B cell (primary cell): Measurements from ENCODE around the gene TPI1. TPM values are rescaled to one million over a fixed set of nuclear protein-coding genes. Genes with fewer than 3 reads are reported as not detected.

Experiments used
- ATAC-seq: fragments of 200-7000 bp; cut with Tn5 transposase; one replicate; pipeline ENCODE4 v1.10.0; 2021; ENCODE audit warnings: low read depth, mild to moderate bottlenecking, moderate number of reproducible peaks, moderate library complexity
- CTCF ChIA-PET: fragments of 350-600 bp; sonication (Branson Sonifier 250); formaldehyde crosslinking; loops from one replicate; lab custom pipeline; 2021; ENCODE audit warnings: antibody characterized with exemption, inconsistent platforms; lab: Charles Lee
- POLR2A ChIA-PET: fragments of 350-600 bp; sonication (Branson Sonifier 250); formaldehyde crosslinking; loops from one replicate; lab custom pipeline; 2021; ENCODE audit warnings: antibody characterized with exemption; lab: Charles Lee
- DNase-seq: peaks from one replicate; pipeline ENCODE4 v3.0.0; 2013
- H2AFZ ChIP-seq: 2 replicates; pipeline ENCODE4 v1.6.1; 2012; ENCODE audit warnings: mild to moderate bottlenecking, low read depth, low read length; ENCODE audit not compliant: insufficient read depth, poor library complexity, severe bottlenecking
- H3K27ac ChIP-seq, 2 donors: 1 replicate in 1 of 2; 2 replicates in 1 of 2; pipeline ENCODE4 v1.5.1; 2012 to 2013; ENCODE audit warnings: low read length in 2 of 2, mild to moderate bottlenecking in 2 of 2, moderate library complexity in 1 of 2
- H3K27me3 ChIP-seq, 4 experiments: fragments of 200-600 bp in 1 of 4; sonication (generic) in 1 of 4; replicated peaks in 1 of 4; 1 replicate in 2 of 4; 2 replicates in 2 of 4; pipeline versions ENCODE4 v1.6.1 to v1.7.0; 2013 to 2016; ENCODE audit warnings: low read length in 3 of 4, mild to moderate bottlenecking in 2 of 4, mixed read lengths in 1 of 4, moderate library complexity in 1 of 4; ENCODE audit not compliant: insufficient read depth in 4 of 4, control insufficient read depth in 3 of 4; ENCODE audit errors: control extremely low read depth in 1 of 4
- H3K36me3 ChIP-seq, 2 experiments: replicated peaks in 1 of 2; 1 replicate in 1 of 2; 2 replicates in 1 of 2; pipeline versions ENCODE4 v1.6.1 to v1.7.1; 2013; ENCODE audit warnings: low read length in 1 of 2; ENCODE audit not compliant: insufficient read depth in 2 of 2, control insufficient read depth in 1 of 2; ENCODE audit errors: control extremely low read depth in 1 of 2, extremely low read depth in 1 of 2
- H3K4me1 ChIP-seq, 2 donors: fragments of 200-600 bp in 1 of 2; sonication (generic) in 1 of 2; 1 replicate in 1 of 2; 2 replicates in 1 of 2; pipeline versions ENCODE4 v1.5.1 to v1.6.1; 2013 to 2017; ENCODE audit warnings: low read length in 2 of 2; ENCODE audit not compliant: control insufficient read depth in 2 of 2, insufficient read depth in 2 of 2
- H3K4me2 ChIP-seq: replicated peaks from 2 replicates; pipeline ENCODE3; 2012; ENCODE audit warnings: mild to moderate bottlenecking, low read depth, low read length; ENCODE audit not compliant: poor library complexity, severe bottlenecking
- H3K4me3 ChIP-seq, 5 experiments: fragments of 200-600 bp in 1 of 5; sonication (generic) in 1 of 5; 1 replicate in 3 of 5; 2 replicates in 2 of 5; pipeline versions ENCODE4 v1.5.1 to v1.7.0; 2011 to 2016; ENCODE audit warnings: low read length in 4 of 5, mild to moderate bottlenecking in 4 of 5, low read depth in 2 of 5, control low read depth in 1 of 5, moderate library complexity in 1 of 5; ENCODE audit not compliant: insufficient read depth in 1 of 5; ENCODE audit errors: control extremely low read depth in 1 of 5, extremely low read depth in 1 of 5
- H3K79me2 ChIP-seq: fragments of 200-600 bp; sonication (generic); one replicate; pipeline ENCODE4 v1.6.0; 2016; ENCODE audit warnings: low read length; ENCODE audit not compliant: control insufficient read depth, insufficient read depth
- H3K9ac ChIP-seq: fragments of 200-600 bp; sonication (generic); 2 replicates; pipeline ENCODE4 v1.6.1; 2017; ENCODE audit warnings: mild to moderate bottlenecking, low read length, moderate library complexity
- H3K9me3 ChIP-seq, 3 donors: one replicate each; pipeline versions ENCODE4 v1.6.1 to v1.7.1; 2013; ENCODE audit warnings: low read length in 2 of 3; ENCODE audit not compliant: control insufficient read depth in 2 of 3, insufficient read depth in 1 of 3; ENCODE audit errors: control extremely low read depth in 1 of 3
- H4K20me1 ChIP-seq: 2 replicates; pipeline ENCODE4 v1.6.0; 2012; ENCODE audit warnings: mild to moderate bottlenecking, low read length; ENCODE audit not compliant: insufficient read depth, control insufficient read depth, poor library complexity, severe bottlenecking
- H3K27ac Mint-ChIP-seq: one replicate; pipeline ENCODE4 v1.8.0; 2021; ENCODE audit warnings: mixed read lengths
- H3K27me3 Mint-ChIP-seq: one replicate; pipeline ENCODE4 v1.8.0; 2021; ENCODE audit warnings: mixed read lengths
- H3K4me1 Mint-ChIP-seq: one replicate; pipeline ENCODE4 v1.8.0; 2021; ENCODE audit warnings: mixed read lengths
- H3K4me3 Mint-ChIP-seq: one replicate; pipeline ENCODE4 v1.8.0; 2021; ENCODE audit warnings: mixed read lengths
- H3K9me3 Mint-ChIP-seq: one replicate; pipeline ENCODE4 v1.8.0; 2022; ENCODE audit warnings: mixed read lengths; ENCODE audit not compliant: insufficient read depth
- CTCF ChIP-seq: fragments of 200-600 bp; IDR thresholded peaks from one replicate; pipeline ENCODE4 v1.8.0; 2022; ENCODE audit warnings: antibody characterized with exemption, mild to moderate bottlenecking
- EZH2 ChIP-seq: IDR thresholded peaks from 2 replicates; pipeline ENCODE4 v1.6.1; 2012; ENCODE audit warnings: borderline replicate concordance, low read depth, mild to moderate bottlenecking, moderate library complexity, low read length; ENCODE audit not compliant: insufficient read depth, poor library complexity, severe bottlenecking
- WGBS: methylation state at CpG from one replicate; pipeline ENCODE4 v1.1.5; 2013; ENCODE audit warnings: missing lambda C conversion rate; ENCODE audit not compliant: insufficient coverage; 5-methylcytosine and 5-hydroxymethylcytosine counted together
- intact Hi-C: fragments of 100-400 bp; cut with micrococcal nuclease; formaldehyde crosslinking; loops from one replicate; pipeline ENCODE4 v1.10.0; 2022
- polyA plus RNA-seq: library from polyadenylated mRNA; depleted of rRNA; stranded (reverse); fragments of >200 nt; gene quantifications from 2 replicates; pipeline ENCODE4 v1.2.3, GENCODE V29; 2012
- total RNA-seq, 2 donors: library from RNA; stranded (reverse); fragments of 120-200 nt in 1 of 2; gene quantifications; 1 replicate in 1 of 2; 2 replicates in 1 of 2; pipeline versions ENCODE4 v1.2.3 to v1.2.4, GENCODE V29; 2013 to 2022

Gene TPI1
- total and polyA plus RNA-seq, 2 donors (not counting 1 experiment from before 2014, with no cell fraction given) = 181 to 187 TPM

- Mint-ChIP-seq H3K27me3 (peaks cover 76% of the 10 kb centered on the region), H3K4me1 (peaks cover 21% of the 10 kb centered on the region), H3K9me3 (no peaks in the 10 kb centered on the region), H3K4me3 (peak overlapping the region; percentile 93), H3K27ac (peak overlapping the region; percentile 59)
- Histone ChIP-seq H3K79me2 (no peaks in the 10 kb centered on the region), H4K20me1 (peaks cover 11% of the 10 kb centered on the region), H3K9me3 (peaks cover 0 to 11% (median 0%) of the 10 kb centered on the region in 3 donors), H2AFZ (peak overlapping the region; percentile 91), H3K27me3 (peaks cover 0 to 66% (median 34%) of the 10 kb centered on the region in 4 experiments), H3K4me1 (peaks cover 23 to 29% of the 10 kb centered on the region in 2 donors), H3K36me3 (no peaks in the 10 kb centered on the region), H3K4me3 (peak overlapping the region; percentile 26 to 73 (median 58)), H3K27ac (peak overlapping the region in 1 of 2 donors; percentile 41), H3K9ac (peak overlapping the region; percentile 80), H3K4me2 (peak overlapping the region; percentile 100)
- under 1% methylated on average over 71 of the region's 71 CpGs for WGBS
- CTCF ChIA-PET = interaction anchor here (0.6 to 1.8 kb wide), 7 partner anchors 10 to 355 kb away, joined by 3 to 5 read pairs (median 4); partner anchors contain the start of genes CDCA3, MLF2, SPSB2 and USP5
- ATAC-seq (peak; percentile 35), DNase-seq (peak; percentile 67)
- TF ChIP-seq EZH2 (peak; percentile 99), CTCF (no peak)
- POLR2A ChIA-PET = interaction anchor here (0.7 to 1.5 kb wide), 3 partner anchors 53 to 105 kb away, joined by 3 to 4 read pairs (median 3); partner anchors contain the start of genes COPS7A and MLF2
- intact Hi-C loops = no loop called here
Measured at GRCh38 chr12:6828781-6829535, 38.4 kb upstream of the TPI1 start.
